Ascending aorta (tissue), 2 donors: ENCODE measurements around the gene SIKE1. TPM values are rescaled to one million over a fixed set of nuclear protein-coding genes. Genes with fewer than 3 reads are reported as not detected.
A peak's percentile ranks its signal among the peaks of the same experiment; 100 is the strongest.
"Not testable (repeated sequence)": the region's sequence is repeated elsewhere in the genome, so short reads cannot be mapped to it uniquely, and the experiment has no call there.

Experiments
- DNase-seq, 2 donors: peaks; one replicate each; pipeline ENCODE4 v3.0.0-alpha.2; 2019; ENCODE audit warnings: low spot score in 2 of 2
- H3K27ac ChIP-seq, 2 donors: fragments of 200-600 bp; sonication (generic); one replicate each; pipeline ENCODE4 v1.5.1; 2016 to 2017; ENCODE audit warnings: mild to moderate bottlenecking in 1 of 2
- H3K27me3 ChIP-seq: fragments of 200-600 bp; sonication (generic); one replicate; pipeline ENCODE4 v1.5.1; 2017
- H3K36me3 ChIP-seq, 2 donors: fragments of 200-600 bp; sonication (generic); one replicate each; pipeline ENCODE4 v1.5.1; 2016
- H3K4me1 ChIP-seq, 2 donors: fragments of 200-600 bp; sonication (generic); one replicate each; pipeline ENCODE4 v1.5.1; 2016 to 2017; ENCODE audit warnings: mild to moderate bottlenecking in 1 of 2
- H3K4me3 ChIP-seq, 2 donors: fragments of 200-600 bp; sonication (generic); one replicate each; pipeline ENCODE4 v1.5.1; 2016 to 2017; ENCODE audit warnings: mild to moderate bottlenecking in 1 of 2
- H3K9me3 ChIP-seq, 2 donors: fragments of 200-600 bp; sonication (generic); one replicate each; pipeline ENCODE4 v1.5.1; 2016
- intact Hi-C: fragments of 100-400 bp; cut with DNase I; formaldehyde crosslinking; loops from one replicate; pipeline ENCODE4 v1.15.1; 2023
- total RNA-seq: library from RNA; depleted of rRNA; stranded (reverse); fragments of >200 nt; gene quantifications from one replicate; pipeline ENCODE4 v1.1.0, GENCODE V29; 2016
- TF ChIP-seq, protein P1 (sequence below), 3 experiments: fragments of 200-600 bp in 2 of 3; fragments of 450-650 bp in 1 of 3; sonication (generic) in 2 of 3; IDR thresholded peaks; one replicate each; pipeline ENCODE4 v1.5.1; 2016 to 2019; ENCODE audit warnings: antibody characterized with exemption in 3 of 3, mild to moderate bottlenecking in 1 of 3, moderate library complexity in 1 of 3

Gene SIKE1
- total RNA-seq, 1 donor from 2014 or later = 17.1 TPM

DNA sequence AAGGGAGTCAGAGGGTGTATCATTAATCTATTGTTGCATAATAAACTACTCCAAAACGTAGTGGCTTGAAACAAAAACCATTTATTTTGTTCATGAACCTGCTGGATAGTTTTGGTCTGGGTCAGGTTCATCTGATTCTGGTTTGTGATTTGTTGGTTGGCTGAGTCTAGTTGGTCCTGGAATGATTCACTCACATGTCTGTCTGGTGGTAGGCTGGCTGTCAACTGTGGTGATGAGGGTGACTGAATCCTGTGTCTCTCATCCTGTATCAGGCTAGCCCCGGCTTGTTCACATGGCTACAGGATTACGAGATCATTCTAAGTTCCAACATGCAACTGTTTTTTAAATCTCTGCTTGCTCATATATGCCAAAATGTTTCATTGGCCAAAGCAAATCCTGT is 22.5 kb upstream of the SIKE1 start:
- intact Hi-C loops = no loop called here
- no peak for DNase-seq
- no peaks in the 10 kb centered on the region for H3K4me1 ChIP-seq
- no peak overlapping the region for H3K27ac ChIP-seq
- TF ChIP-seq, protein P1, sequence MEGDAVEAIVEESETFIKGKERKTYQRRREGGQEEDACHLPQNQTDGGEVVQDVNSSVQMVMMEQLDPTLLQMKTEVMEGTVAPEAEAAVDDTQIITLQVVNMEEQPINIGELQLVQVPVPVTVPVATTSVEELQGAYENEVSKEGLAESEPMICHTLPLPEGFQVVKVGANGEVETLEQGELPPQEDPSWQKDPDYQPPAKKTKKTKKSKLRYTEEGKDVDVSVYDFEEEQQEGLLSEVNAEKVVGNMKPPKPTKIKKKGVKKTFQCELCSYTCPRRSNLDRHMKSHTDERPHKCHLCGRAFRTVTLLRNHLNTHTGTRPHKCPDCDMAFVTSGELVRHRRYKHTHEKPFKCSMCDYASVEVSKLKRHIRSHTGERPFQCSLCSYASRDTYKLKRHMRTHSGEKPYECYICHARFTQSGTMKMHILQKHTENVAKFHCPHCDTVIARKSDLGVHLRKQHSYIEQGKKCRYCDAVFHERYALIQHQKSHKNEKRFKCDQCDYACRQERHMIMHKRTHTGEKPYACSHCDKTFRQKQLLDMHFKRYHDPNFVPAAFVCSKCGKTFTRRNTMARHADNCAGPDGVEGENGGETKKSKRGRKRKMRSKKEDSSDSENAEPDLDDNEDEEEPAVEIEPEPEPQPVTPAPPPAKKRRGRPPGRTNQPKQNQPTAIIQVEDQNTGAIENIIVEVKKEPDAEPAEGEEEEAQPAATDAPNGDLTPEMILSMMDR (IDR thresholded peaks at IDR 0.05) = no peak
- H3K36me3 ChIP-seq = no peaks in the 10 kb centered on the region
- no peak overlapping the region for H3K4me3 ChIP-seq
- no peaks in the 10 kb centered on the region for H3K27me3 ChIP-seq
- H3K9me3 ChIP-seq = no peaks in the 10 kb centered on the region

DNA sequence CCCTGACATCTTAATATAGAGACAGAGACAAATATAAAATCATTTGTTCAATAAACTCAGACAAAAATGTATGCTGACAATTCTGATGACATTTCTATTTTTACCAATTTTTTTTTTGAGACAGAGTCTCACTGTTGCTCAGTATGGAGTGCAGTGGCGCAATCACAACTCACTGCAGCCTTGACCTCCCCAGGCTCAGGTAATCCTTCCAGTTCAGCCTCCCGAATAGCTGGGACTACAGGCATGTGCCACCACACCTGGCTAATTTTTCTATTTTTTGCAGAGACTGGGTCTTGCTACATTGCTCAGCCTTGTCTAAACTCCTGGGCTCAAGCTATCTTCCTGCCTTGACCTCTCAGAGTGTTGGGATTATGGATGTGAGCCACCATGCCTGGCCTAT is 13.6 kb upstream of the SIKE1 start:
- intact Hi-C loops = no loop called here
- H3K4me1 ChIP-seq = no peaks in the 10 kb centered on the region
- no peaks in the 10 kb centered on the region for H3K9me3 ChIP-seq
- no peak overlapping the region for H3K27ac ChIP-seq
- H3K36me3 ChIP-seq = no peaks in the 10 kb centered on the region
- no peak overlapping the region for H3K4me3 ChIP-seq
- no peak for DNase-seq
- H3K27me3 ChIP-seq = no peaks in the 10 kb centered on the region
- TF ChIP-seq, protein P1 (IDR thresholded peaks at IDR 0.05) = no peak

DNA sequence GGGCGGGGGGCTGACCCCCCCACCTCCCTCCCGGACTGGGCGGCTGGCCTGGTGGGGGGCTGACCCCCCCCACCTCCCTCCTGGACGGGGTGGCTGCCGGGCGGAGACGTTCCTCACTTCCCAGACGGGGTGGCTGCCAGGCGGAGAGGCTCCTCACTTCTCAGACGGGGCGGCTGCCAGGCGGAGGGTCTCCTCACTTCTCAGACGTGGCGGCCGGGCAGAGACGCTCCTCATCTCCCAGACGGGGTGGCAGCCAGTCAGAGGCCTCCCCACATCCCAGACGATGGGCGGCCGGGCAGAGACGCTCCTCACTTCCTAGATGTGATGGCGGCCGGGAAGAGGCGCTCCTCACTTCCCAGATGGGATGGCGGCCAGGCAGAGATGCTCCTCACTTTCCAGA is 10.1 kb upstream of the SIKE1 start:
- H3K4me1 ChIP-seq, H3K9me3 ChIP-seq, intact Hi-C loops, H3K27ac ChIP-seq, H3K4me3 ChIP-seq, H3K36me3 ChIP-seq, DNase-seq, H3K27me3 ChIP-seq: not testable (repeated sequence)

DNA sequence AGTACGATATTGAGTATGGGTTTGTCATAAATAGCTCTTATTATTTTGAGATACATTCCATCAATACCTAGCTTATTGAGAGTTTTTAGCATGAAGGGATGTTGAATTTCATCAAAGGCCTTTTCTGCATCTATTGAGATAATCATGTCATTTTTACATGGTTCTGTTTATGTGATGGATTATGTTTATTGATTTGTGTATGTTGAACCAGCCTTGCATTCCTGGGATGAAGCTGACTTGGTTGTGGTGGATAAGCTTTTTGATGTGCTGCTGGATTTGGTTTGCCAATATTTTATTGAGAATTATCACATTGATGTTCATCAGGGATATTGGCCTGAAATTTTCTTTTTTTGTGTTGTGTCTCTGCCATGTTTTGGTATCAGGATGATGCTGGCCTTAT is 6.0 kb upstream of the SIKE1 start:
- intact Hi-C loops = loop anchor here (10.0 kb wide), 1 partner anchor 348 kb away; no protein-coding TSS in a partner anchor
- H3K27ac ChIP-seq, H3K36me3 ChIP-seq, DNase-seq, H3K9me3 ChIP-seq, H3K27me3 ChIP-seq, H3K4me3 ChIP-seq, H3K4me1 ChIP-seq: not testable (repeated sequence)

DNA sequence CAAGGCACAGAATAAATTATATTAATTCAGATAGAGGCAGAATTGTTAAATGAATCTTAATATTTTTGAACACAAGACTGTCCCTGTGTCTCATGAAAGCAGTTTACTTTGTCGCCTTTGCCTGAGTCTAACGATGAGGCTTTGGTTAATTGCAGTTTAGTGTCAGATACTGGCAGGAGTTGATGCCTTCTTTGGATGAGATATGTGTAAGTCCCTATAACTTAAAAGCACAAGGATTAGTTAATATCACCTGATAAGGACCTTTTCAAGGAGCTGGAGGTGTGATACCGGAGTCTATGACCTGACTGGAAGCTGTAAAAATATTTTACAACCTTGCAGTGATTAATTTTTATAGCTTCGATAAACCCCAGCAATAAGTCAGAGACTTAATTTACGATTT is 2.0 kb upstream of the SIKE1 start:
- Histone ChIP-seq H3K4me3 (no peak overlapping the region), H3K36me3 (no peaks in the 10 kb centered on the region), H3K27ac (no peak overlapping the region), H3K4me1 (peaks cover 0 to 8% of the 10 kb centered on the region in 2 donors), H3K9me3 (no peaks in the 10 kb centered on the region), H3K27me3 (no peaks in the 10 kb centered on the region)
- DNase-seq = no peak
- TF ChIP-seq, protein P1 (IDR thresholded peaks at IDR 0.05) = no peak
- intact Hi-C loops = loop anchor here (10.0 kb wide), 1 partner anchor 352 kb away; no protein-coding TSS in a partner anchor

DNA sequence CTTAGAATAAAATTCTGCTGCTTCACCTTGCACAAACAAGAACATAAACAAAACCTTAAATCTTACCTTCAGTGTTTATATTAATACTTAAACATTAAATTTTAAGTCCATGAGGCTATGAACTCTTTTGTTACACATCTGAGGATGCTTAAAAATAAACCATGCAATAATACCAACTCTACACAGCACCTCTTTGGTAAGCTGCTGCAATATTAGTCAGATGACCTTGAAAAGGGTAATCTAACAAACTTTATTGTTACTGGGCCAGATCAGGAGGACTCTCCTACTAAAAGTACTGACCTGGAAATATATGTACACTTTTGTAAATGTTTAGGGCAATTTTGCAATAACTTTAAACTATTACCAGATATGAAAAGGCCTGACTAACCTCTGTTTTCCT is 763 bp downstream of the SIKE1 start:
- no peaks in the 10 kb centered on the region for H3K9me3 ChIP-seq
- peaks cover 0 to 8% of the 10 kb centered on the region in 2 donors for H3K4me1 ChIP-seq
- peak overlapping the region; percentile 76 to 92 for H3K4me3 ChIP-seq
- H3K27me3 ChIP-seq = no peaks in the 10 kb centered on the region
- H3K27ac ChIP-seq = peak overlapping the region; percentile 90
- H3K36me3 ChIP-seq = peaks cover 0 to 23% of the 10 kb centered on the region in 2 donors
- no peak for DNase-seq
- TF ChIP-seq, protein P1 (IDR thresholded peaks at IDR 0.05) = no peak
- intact Hi-C loops = loop anchor here (2.0 to 10.0 kb wide), 4 partner anchors 21 to 355 kb away; partner anchors contain the start of genes BCAS2 and TRIM33

DNA sequence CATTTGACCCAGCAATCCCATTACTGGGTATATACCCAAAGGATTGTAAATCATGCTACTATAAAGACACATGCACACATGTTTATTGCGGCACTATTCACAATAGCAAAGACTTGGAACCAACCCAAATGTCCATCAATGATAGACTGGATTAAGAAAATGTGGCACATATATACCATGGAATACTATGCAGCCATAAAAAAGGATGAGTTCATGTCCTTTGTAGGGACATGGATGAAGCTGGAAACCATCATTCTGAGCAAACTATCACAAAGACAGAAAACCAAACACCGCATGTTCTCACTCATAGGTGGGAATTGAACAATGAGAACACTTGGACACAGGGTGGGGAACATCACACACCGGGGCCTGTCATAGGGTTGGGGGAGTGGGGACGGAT is 3.8 kb downstream of the SIKE1 start:
- H3K9me3 ChIP-seq, intact Hi-C loops, H3K4me3 ChIP-seq, DNase-seq, H3K27me3 ChIP-seq, H3K27ac ChIP-seq, H3K4me1 ChIP-seq: not testable (repeated sequence)
- H3K36me3 ChIP-seq = peaks cover 12 to 44% of the 10 kb centered on the region in 2 donors
